Tongue (tissue), 2 donors: ENCODE results near the gene PMS2. TPM values are rescaled to one million over a fixed set of nuclear protein-coding genes. Genes with fewer than 3 reads are reported as not detected.
A peak's percentile ranks its signal among the peaks of the same experiment; 100 is the strongest.

ENCODE experiments used
- small RNA-seq: library from RNA; depleted of rRNA; stranded (forward); fragments of <200 nt; gene quantifications from one replicate; pipeline ENCODE3, GENCODE V24; 2014; ENCODE audit warnings: low replicate concordance
- total RNA-seq: library from RNA; depleted of rRNA; stranded (reverse); fragments of >200 nt; gene quantifications from one replicate; pipeline ENCODE4 v1.2.3, GENCODE V29; 2014

PMS2 gene
- total RNA-seq, 1 donor from 2014 or later, result 17.7 TPM

Small RNA genes within 50 kb of the gene (small RNA-seq; reads per million reads assigned to genes)
- gene RF00019, result not detected
- gene RNU6-218P, result not detected
- 0.16 reads per million, percentile 9 among the genes with 10 or more reads in this experiment for gene SNORA80D

Other genes with a start within 250 kb of the PMS2 start
- 49.7 TPM for gene RNF216, start 227.4 kb downstream of the PMS2 start, total RNA-seq
- gene OCM, start 128.3 kb downstream of the PMS2 start, total RNA-seq, result not detected
- gene CCZ1, start 110.3 kb downstream of the PMS2 start, total RNA-seq, result 49.7 TPM
- 0.31 TPM for gene RSPH10B, start 38.4 kb downstream of the PMS2 start, total RNA-seq
- gene AIMP2, start 223 bp upstream of the PMS2 start, total RNA-seq, result 101 TPM
- gene ANKRD61, start 22.3 kb upstream of the PMS2 start, total RNA-seq, result not detected
- gene EIF2AK1, start 50.1 kb upstream of the PMS2 start, total RNA-seq, result 112 TPM
- 5.6 TPM for gene USP42, start 95.9 kb upstream of the PMS2 start, total RNA-seq